ENCODE data around the gene PDE11A.

DNA sequence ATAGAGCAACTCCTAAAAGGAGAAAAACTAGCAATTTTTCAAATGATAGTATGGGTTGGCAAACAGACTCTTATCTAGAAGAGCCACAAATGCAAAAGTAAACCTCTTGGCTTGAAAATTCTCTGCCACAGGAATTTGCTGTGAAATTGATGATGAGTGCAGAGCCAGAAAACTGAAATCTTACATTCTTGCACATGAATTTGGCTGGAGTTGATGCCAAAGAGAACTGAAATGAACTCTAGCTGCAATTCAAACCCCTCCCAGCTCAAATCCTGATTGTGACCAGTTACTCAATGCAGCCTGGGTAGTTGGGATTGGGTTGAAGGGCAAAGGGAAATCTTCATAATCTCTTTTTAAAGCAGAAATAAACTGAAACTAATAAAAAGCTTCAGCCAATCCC is 266.6 kb downstream of the PDE11A start:
- TF ChIP-seq POLR2A (IDR thresholded peaks at IDR 0.05) (no peak), CTCF (IDR thresholded peaks at IDR 0.05) (no peak)
